ENCODE measurements around the gene ARHGAP6.

ARHGAP6 gene

DNA sequence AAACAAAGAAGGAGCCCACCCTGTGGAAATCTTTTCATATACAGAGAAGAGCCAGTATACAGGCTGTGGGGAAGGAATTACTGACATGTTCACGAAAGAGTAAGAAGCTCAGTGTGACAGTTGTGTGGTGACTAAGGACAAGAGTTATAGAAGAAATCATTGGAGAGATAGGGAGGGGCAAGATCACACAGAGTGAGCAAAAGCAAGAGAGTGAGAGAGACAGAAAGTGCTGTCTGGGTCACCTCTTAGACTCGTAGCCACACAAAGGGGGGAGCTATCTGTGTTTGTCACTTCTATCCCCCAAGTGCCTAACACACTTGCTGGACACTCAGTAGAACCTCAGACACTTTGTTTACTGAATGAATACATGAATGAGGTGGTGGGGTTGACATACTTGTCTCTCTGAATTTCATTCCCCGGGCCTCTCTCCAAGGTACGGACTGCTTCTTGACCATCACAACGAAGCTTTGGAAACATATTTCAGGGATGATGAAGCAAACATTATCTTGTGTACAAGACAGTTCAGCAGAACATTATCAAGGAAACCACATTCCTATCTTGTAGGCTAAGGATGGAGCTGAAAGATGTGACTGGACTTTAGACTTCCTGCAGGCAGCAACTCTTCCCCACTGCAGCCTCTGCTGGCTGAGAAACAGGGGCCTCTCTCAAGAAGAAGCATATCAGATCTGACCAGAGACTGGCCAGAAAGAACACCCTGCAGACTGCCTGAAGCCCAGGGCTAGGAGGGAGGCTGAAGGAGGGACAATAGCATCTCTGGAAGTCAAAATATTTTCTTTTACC is 204.3 kb downstream of the ARHGAP6 start:
- H3K36me3 ChIP-seq (ENCODE audit: insufficient read depth, low read length): no peaks in the 10 kb centered on the region
- TF ChIP-seq POLR2AphosphoS5 (IDR thresholded peaks at IDR 0.05; ENCODE audit: borderline replicate concordance, low read depth, low read length) (no peak), FOXP2 (optimal IDR thresholded peaks at IDR 0.05; ENCODE audit: control extremely low read depth, extremely low read length, insufficient read depth) (no peak)
- H3K9ac ChIP-seq (ENCODE audit: insufficient read length): no peak overlapping the region
- DNase-seq (ENCODE audit: low read depth, low spot score): no peak
- H3K9me3 ChIP-seq (ENCODE audit: low read depth, low read length): no peaks in the 10 kb centered on the region
- H3K27ac ChIP-seq: no peak overlapping the region
- no peak overlapping the region for H3K4me3 ChIP-seq

DNA sequence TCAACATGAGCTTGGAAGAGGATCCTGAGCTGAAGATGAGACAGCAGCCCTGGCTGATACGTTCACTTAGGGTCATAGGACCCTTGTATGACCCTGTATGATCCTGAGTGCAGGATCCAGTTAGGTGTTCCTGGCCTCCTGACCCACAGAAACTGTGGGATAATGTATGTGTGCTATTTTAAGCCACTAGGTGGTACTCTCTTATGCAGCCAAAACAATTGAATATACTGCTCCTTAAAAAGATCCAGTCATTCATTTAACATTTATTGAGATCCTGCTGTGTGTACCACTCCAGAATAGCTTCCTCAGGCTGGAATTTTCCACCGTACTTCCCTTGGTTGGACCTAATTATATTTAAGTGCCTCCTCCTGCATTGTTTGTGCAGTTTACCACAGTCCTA is 205.4 kb downstream of the ARHGAP6 start:
- Histone ChIP-seq H3K4me3 (no peak overlapping the region), H3K27ac (no peak overlapping the region), H3K9me3 (ENCODE audit: low read depth, low read length) (no peaks in the 10 kb centered on the region), H3K9ac (ENCODE audit: insufficient read length) (no peak overlapping the region), H3K36me3 (ENCODE audit: insufficient read depth, low read length) (no peaks in the 10 kb centered on the region)
- DNase-seq (ENCODE audit: low read depth, low spot score): no peak
- no peak for TF ChIP-seq POLR2AphosphoS5 (IDR thresholded peaks at IDR 0.05; ENCODE audit: borderline replicate concordance, low read depth, low read length)

DNA sequence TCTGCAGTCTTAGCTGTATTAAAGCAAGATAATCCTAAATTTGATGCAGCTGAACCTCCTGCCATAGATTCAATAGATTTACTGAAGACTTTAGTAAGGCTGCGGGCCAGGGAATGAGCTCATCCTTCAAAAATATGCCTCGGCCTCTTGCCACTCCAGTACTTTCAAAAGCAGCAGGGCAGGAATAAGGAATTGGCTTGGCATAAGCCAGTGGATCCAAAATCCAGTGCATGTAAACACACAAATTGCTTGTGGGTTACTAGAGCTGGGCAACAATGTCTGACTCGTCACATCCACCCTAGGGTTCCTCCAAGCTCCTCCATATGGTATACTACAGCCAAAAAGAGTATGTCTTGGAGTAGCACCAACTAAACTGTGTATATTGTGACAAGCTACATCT is 207.6 kb downstream of the ARHGAP6 start:
- no peak overlapping the region for H3K27ac ChIP-seq
- H3K9me3 ChIP-seq (ENCODE audit: low read depth, low read length): no peaks in the 10 kb centered on the region
- no peaks in the 10 kb centered on the region for H3K36me3 ChIP-seq (ENCODE audit: insufficient read depth, low read length)
- no peak overlapping the region for H3K9ac ChIP-seq (ENCODE audit: insufficient read length)
- no peak for DNase-seq (ENCODE audit: low read depth, low spot score)
- TF ChIP-seq POLR2AphosphoS5 (IDR thresholded peaks at IDR 0.05; ENCODE audit: borderline replicate concordance, low read depth, low read length) (no peak), FOXP2 (optimal IDR thresholded peaks at IDR 0.05; ENCODE audit: control extremely low read depth, extremely low read length, insufficient read depth) (no peak), EZH2 (IDR thresholded peaks at IDR 0.05) (no peak)
- H3K4me3 ChIP-seq: no peak overlapping the region

DNA sequence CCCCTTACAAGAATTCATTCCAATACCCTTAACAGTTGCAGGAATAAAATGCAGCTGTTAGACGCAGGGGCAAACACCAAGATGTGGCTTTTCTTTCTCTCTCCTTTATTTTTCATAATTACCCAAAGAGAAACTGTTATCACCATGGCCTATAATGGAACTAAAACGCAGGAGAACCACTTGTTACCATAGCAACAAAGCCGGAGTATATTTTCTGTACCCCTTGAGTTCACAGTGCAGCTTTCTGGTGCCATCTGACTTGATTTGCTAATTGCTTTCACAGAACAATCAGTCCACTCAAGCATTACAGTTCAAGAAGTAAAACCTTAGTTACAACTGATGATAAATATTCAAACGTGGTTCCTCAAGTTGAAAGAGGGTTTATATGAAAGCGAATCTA is 214.6 kb downstream of the ARHGAP6 start:
- TF ChIP-seq EZH2 (IDR thresholded peaks at IDR 0.05): no peak
- TF ChIP-seq POLR2AphosphoS5 (IDR thresholded peaks at IDR 0.05; ENCODE audit: borderline replicate concordance, low read depth, low read length): no peak
- no peak for TF ChIP-seq FOXP2 (optimal IDR thresholded peaks at IDR 0.05; ENCODE audit: control extremely low read depth, extremely low read length, insufficient read depth)
- H3K27ac ChIP-seq: no peak overlapping the region

DNA sequence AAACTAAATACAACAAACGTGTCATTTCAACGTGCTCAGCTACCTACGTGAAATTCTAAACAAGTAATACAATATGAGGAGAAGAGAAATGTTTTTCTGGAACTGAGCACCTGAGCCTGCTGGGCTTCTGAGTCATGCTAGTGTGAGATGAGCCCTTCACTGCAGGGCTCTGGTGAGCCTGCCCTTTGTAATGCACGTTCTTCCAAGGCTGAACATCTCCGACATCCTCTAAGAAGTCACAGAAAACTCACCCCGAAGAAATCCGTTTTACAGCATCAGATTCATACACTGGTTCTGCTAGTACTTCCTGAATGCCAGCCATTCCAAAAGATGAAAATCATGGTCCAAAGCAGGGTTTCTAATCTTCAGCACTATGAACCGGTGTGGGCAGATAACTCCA is 215.4 kb downstream of the ARHGAP6 start:
- TF ChIP-seq FOXP2 (optimal IDR thresholded peaks at IDR 0.05; ENCODE audit: control extremely low read depth, extremely low read length, insufficient read depth) (no peak), EZH2 (IDR thresholded peaks at IDR 0.05) (no peak), POLR2AphosphoS5 (IDR thresholded peaks at IDR 0.05; ENCODE audit: borderline replicate concordance, low read depth, low read length) (no peak)
- Histone ChIP-seq H3K36me3 (ENCODE audit: insufficient read depth, low read length) (no peaks in the 10 kb centered on the region), H3K9me3 (ENCODE audit: low read depth, low read length) (no peaks in the 10 kb centered on the region), H3K4me3 (no peak overlapping the region), H3K9ac (ENCODE audit: insufficient read length) (no peak overlapping the region), H3K27ac (no peak overlapping the region)
- DNase-seq (ENCODE audit: low read depth, low spot score): no peak

More for the DNA sequence above, 214.6 kb downstream of the ARHGAP6 start:
- DNase-seq (ENCODE audit: low read depth, low spot score): no peak
- H3K9ac ChIP-seq (ENCODE audit: insufficient read length): no peak overlapping the region
- no peak overlapping the region for H3K4me3 ChIP-seq
- no peaks in the 10 kb centered on the region for H3K36me3 ChIP-seq (ENCODE audit: insufficient read depth, low read length)
- H3K9me3 ChIP-seq (ENCODE audit: low read depth, low read length): no peaks in the 10 kb centered on the region

DNA sequence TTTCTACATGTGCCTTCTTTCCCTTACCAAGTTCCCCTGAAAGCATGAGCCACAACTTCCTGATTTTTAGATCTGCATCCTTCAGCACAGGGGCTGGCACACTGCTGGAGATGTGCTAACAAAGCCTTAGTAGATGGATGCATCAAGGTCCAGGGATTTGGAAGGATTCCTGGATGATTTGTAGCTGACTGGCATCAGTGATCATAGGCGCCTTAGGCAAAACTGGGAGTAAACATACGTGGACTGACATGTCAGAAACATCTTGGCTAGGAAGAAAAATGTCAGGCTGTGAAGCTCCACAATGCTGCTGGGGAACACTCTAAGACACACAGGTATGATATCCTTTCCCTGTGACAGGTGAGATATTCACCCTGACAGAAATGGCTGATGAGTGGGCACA is 216.1 kb downstream of the ARHGAP6 start:
- DNase-seq (ENCODE audit: low read depth, low spot score): no peak
- Histone ChIP-seq H3K9ac (ENCODE audit: insufficient read length) (no peak overlapping the region), H3K36me3 (ENCODE audit: insufficient read depth, low read length) (no peaks in the 10 kb centered on the region), H3K4me3 (no peak overlapping the region), H3K27ac (no peak overlapping the region), H3K9me3 (ENCODE audit: low read depth, low read length) (no peaks in the 10 kb centered on the region)
- TF ChIP-seq FOXP2 (optimal IDR thresholded peaks at IDR 0.05; ENCODE audit: control extremely low read depth, extremely low read length, insufficient read depth): no peak
- no peak for TF ChIP-seq POLR2AphosphoS5 (IDR thresholded peaks at IDR 0.05; ENCODE audit: borderline replicate concordance, low read depth, low read length)
- no peak for TF ChIP-seq EZH2 (IDR thresholded peaks at IDR 0.05)

DNA sequence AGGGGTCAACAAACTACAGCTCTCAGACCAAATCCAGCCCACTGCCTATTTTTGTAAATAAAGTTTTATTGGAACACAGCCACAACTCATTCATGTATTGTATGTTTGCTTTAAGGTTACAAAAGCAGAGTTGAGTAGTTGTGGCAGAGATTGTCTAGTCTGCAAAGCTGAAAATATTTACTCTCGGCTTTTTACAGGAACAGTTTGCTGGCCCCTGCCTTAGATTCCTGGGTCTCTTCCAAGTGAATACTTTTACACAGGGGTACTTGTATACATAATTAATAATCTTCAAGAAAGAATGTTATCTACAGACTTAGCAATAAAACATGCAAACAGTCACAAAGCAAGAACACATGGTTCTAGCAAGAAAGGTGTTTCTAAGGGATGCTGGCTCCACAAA is 218.3 kb downstream of the ARHGAP6 start:
- Histone ChIP-seq H3K36me3 (ENCODE audit: insufficient read depth, low read length) (no peaks in the 10 kb centered on the region), H3K27ac (no peak overlapping the region), H3K9me3 (ENCODE audit: low read depth, low read length) (no peaks in the 10 kb centered on the region), H3K4me3 (no peak overlapping the region), H3K9ac (ENCODE audit: insufficient read length) (no peak overlapping the region)
- DNase-seq (ENCODE audit: low read depth, low spot score): no peak
- TF ChIP-seq POLR2AphosphoS5 (IDR thresholded peaks at IDR 0.05; ENCODE audit: borderline replicate concordance, low read depth, low read length) (no peak), EZH2 (IDR thresholded peaks at IDR 0.05) (no peak), FOXP2 (optimal IDR thresholded peaks at IDR 0.05; ENCODE audit: control extremely low read depth, extremely low read length, insufficient read depth) (no peak)

DNA sequence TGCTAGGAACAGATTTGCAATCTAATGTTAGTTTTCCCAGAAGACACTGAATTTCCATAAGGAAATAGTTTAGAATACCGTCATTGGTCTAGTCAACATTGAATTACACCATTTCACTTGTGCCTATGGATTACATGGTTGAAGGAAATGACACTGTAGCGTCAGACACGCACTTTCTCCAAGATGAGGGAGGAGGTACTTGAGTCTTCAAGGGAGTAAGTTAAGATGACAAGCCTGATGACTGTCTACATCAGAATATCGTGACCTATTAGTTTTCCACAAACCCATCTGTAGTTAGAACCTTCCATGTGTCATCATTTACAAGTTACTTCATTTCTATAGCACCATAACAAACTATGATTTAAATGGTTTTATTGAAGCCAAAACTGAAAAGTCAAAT is 218.8 kb downstream of the ARHGAP6 start:
- Histone ChIP-seq H3K9ac (ENCODE audit: insufficient read length) (no peak overlapping the region), H3K4me3 (no peak overlapping the region), H3K27ac (no peak overlapping the region), H3K36me3 (ENCODE audit: insufficient read depth, low read length) (no peaks in the 10 kb centered on the region), H3K9me3 (ENCODE audit: low read depth, low read length) (no peaks in the 10 kb centered on the region)
- no peak for DNase-seq (ENCODE audit: low read depth, low spot score)
- TF ChIP-seq POLR2AphosphoS5 (IDR thresholded peaks at IDR 0.05; ENCODE audit: borderline replicate concordance, low read depth, low read length) (no peak), EZH2 (IDR thresholded peaks at IDR 0.05) (no peak), FOXP2 (optimal IDR thresholded peaks at IDR 0.05; ENCODE audit: control extremely low read depth, extremely low read length, insufficient read depth) (no peak)

DNA sequence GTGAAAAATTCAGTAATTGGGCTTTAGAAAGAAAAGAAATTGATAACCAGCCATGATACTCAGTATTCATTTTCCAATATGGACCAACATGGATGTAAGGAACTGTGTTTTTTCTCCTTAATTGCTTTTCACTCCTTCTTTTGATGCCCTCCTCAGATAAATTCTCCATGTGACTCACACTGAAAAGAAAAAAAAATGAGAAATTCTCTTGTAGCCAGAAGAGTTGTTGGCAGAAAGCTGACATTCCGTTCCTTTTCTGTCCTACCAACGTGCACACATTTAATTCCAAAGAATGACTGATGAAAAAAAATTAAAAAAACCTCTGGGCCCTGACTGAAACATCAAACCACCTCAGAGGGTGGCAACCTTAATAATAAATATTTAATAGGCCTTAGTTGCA is 219.4 kb downstream of the ARHGAP6 start:
- no peak for TF ChIP-seq FOXP2 (optimal IDR thresholded peaks at IDR 0.05; ENCODE audit: control extremely low read depth, extremely low read length, insufficient read depth)
- no peak for TF ChIP-seq POLR2AphosphoS5 (IDR thresholded peaks at IDR 0.05; ENCODE audit: borderline replicate concordance, low read depth, low read length)
- TF ChIP-seq EZH2 (IDR thresholded peaks at IDR 0.05): no peak
- H3K27ac ChIP-seq: no peak overlapping the region
- no peak for DNase-seq (ENCODE audit: low read depth, low spot score)
- no peaks in the 10 kb centered on the region for H3K9me3 ChIP-seq (ENCODE audit: low read depth, low read length)
- H3K4me3 ChIP-seq: no peak overlapping the region
- no peak overlapping the region for H3K9ac ChIP-seq (ENCODE audit: insufficient read length)
- H3K36me3 ChIP-seq (ENCODE audit: insufficient read depth, low read length): no peaks in the 10 kb centered on the region

Measured in SK-N-MC (cell line).